Right ventricle myocardium inferior (tissue), 1 donor: ENCODE data around the gene FAN1. TPM values are rescaled to one million over a fixed set of nuclear protein-coding genes. Genes with fewer than 3 reads are reported as not detected.

Experiments
- ATAC-seq: fragments of 200-7000 bp; cut with Tn5 transposase; one replicate; pipeline ENCODE4 v1.9.1; 2020; ENCODE audit warnings: mild to moderate bottlenecking, moderate library complexity
- DNase-seq: peaks from one replicate; pipeline ENCODE4 v3.0.0; 2021; ENCODE audit errors: missing footprints
- intact Hi-C: fragments of 100-400 bp; cut with DNase I; formaldehyde crosslinking; loops from one replicate; pipeline ENCODE4 v1.11.0; 2022
- total RNA-seq: library from RNA; stranded (reverse); fragmentation: NEBNext Ultra II Directional; extraction: Animal tissue kit (Norgen Biotek cat#: 25700); gene quantifications from one replicate; pipeline ENCODE4 v1.2.1, GENCODE V29; 2021
- donor health status: DM: no; HTN: yes; CAD: no; lungs with severe emphysema.

Gene FAN1
- total RNA-seq, 1 donor from 2014 or later: 23.5 TPM

- intact Hi-C loops: loop anchor here (5.0 kb wide), 3 partner anchors 42 to 88 kb away; partner anchors contain the start of gene FAN1
- DNase-seq: no peak
These were observed 86.9 kb downstream of the FAN1 start for GRCh38 chr15:30990446-30991254.

GRCh38 chr15:30991255-30992235, 87.8 kb downstream of the FAN1 start, which contains the start of gene MTMR10:
Gene MTMR10, minus strand, starts transcription at chr15:30991628. Its CDS starts 122 bp downstream, at chr15:30991506.
- DNase-seq (peak; percentile 91), ATAC-seq (peak; percentile 97)
- intact Hi-C loops: loop anchor here (5.0 kb wide), 3 partner anchors 41 to 89 kb away; partner anchors contain the start of gene FAN1

More at GRCh38 chr15:30990446-30991254, 86.9 kb downstream of the FAN1 start:
- no peak for ATAC-seq

- DNase-seq (no peak), ATAC-seq (no peak)
- intact Hi-C loops: loop anchor here (5.0 kb wide), 3 partner anchors 40 to 90 kb away; partner anchors contain the start of gene FAN1
These were observed 88.6 kb downstream of the FAN1 start for GRCh38 chr15:30992249-30992864.

Other genes starting within 250 kb of the FAN1 start
- 31.4 TPM for gene MTMR10, start 87.7 kb downstream of the FAN1 start, total RNA-seq
- not detected for gene TRPM1, start 197.8 kb downstream of the FAN1 start, total RNA-seq